HUES6 (cell line): ENCODE results near the gene MRPL2.

Experiments
- H3K27ac ChIP-seq: 2 replicates; pipeline ENCODE4 v1.7.0; 2013; ENCODE audit warnings: low read depth, mild to moderate bottlenecking, low read length, inconsistent platforms
- H3K27me3 ChIP-seq: 2 replicates; pipeline ENCODE4 v1.6.1; 2013; ENCODE audit warnings: low read length; ENCODE audit not compliant: control insufficient read depth, insufficient read depth
- H3K36me3 ChIP-seq: 2 replicates; pipeline ENCODE4 v1.6.1; 2013; ENCODE audit warnings: low read length; ENCODE audit not compliant: control insufficient read depth, insufficient read depth
- H3K4me1 ChIP-seq: 2 replicates; pipeline ENCODE4 v1.6.1; 2013; ENCODE audit warnings: low read length; ENCODE audit not compliant: control insufficient read depth, insufficient read depth
- H3K4me3 ChIP-seq: 2 replicates; pipeline ENCODE4 v1.5.1; 2013; ENCODE audit warnings: low read depth, low read length
- H3K9ac ChIP-seq: one replicate; pipeline ENCODE4 v1.6.1; 2013; ENCODE audit warnings: mild to moderate bottlenecking, low read length
- H3K9me3 ChIP-seq: 2 replicates; pipeline ENCODE4 v1.6.1; 2013; ENCODE audit warnings: low read depth, low read length; ENCODE audit not compliant: control insufficient read depth, insufficient read depth

Gene MRPL2

GRCh38 chr6:43016176-43016942 is 42.9 kb downstream of the MRPL2 start:
- Histone ChIP-seq H3K36me3 (peaks cover 41% of the 10 kb centered on the region), H3K9ac (no peak overlapping the region)

GRCh38 chr6:43014434-43014909 is 44.8 kb downstream of the MRPL2 start:
- no peaks in the 10 kb centered on the region for H3K9me3 ChIP-seq
- peak overlapping the region; percentile 93 for H3K4me3 ChIP-seq
- peak overlapping the region; percentile 84 for H3K9ac ChIP-seq
- H3K4me1 ChIP-seq, result peaks cover 8% of the 10 kb centered on the region
- peaks cover 52% of the 10 kb centered on the region for H3K36me3 ChIP-seq
- no peak overlapping the region; the same call in 1 of the 2 replicates for H3K27ac ChIP-seq
- H3K27me3 ChIP-seq, result no peaks in the 10 kb centered on the region

More at GRCh38 chr6:43016176-43016942, 42.9 kb downstream of the MRPL2 start:
- Histone ChIP-seq H3K9me3 (no peaks in the 10 kb centered on the region), H3K4me1 (peaks cover 13% of the 10 kb centered on the region), H3K27ac (no peak overlapping the region), H3K27me3 (no peaks in the 10 kb centered on the region), H3K4me3 (no peak overlapping the region)

DNA sequence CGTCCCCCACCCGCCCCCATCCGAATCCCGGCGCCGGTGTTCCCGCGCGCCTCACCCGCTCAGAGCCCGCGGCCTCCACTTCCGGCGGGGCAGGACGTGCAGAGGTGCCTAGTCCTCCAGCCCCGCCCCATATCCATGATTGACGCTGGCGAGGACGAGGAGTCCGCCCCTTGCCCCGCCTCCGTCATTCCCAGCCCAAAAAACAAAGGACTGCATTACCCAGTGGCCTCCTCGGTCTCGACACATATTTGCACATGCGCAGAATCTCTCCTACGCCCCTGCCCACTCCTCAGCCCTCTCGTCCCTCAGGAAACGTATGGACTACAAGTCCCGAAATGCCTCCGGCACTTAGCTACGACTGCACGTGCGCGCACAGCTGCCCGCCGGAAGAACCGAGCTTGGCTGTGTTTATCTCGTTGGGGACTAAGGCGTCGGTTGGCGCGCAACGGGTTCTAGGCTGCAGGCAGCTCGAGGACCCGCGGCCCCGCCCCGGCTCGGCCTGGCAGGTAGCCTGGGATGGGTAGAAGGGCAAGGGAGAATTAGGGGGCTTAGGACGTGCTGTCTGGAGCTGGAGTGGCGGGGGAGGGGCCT is 45.3 kb downstream of the MRPL2 start, which contains the start of the genes KLHDC3 and MEA1:
Gene KLHDC3 (plus strand): TSS at position 407 of the 591 bp plus-strand sequence. CDS start 2,944 bp downstream, outside the sequence.
Gene MEA1 (minus strand): TSS at position 104 of the 591 bp plus-strand sequence. CDS start 133 bp downstream, outside the sequence.
- peaks cover 52% of the 10 kb centered on the region for H3K36me3 ChIP-seq

GRCh38 chr6:43013097-43013842 is 46.0 kb downstream of the MRPL2 start:
- peak overlapping the region; percentile 41 for H3K9ac ChIP-seq
- H3K9me3 ChIP-seq, result no peaks in the 10 kb centered on the region
- H3K4me3 ChIP-seq, result peak overlapping the region; percentile 62
- peaks cover 54% of the 10 kb centered on the region for H3K36me3 ChIP-seq
- H3K4me1 ChIP-seq, result peaks cover 8% of the 10 kb centered on the region
- no peak overlapping the region for H3K27ac ChIP-seq
- H3K27me3 ChIP-seq, result no peaks in the 10 kb centered on the region

More for the DNA sequence above, 45.3 kb downstream of the MRPL2 start, which contains the start of the genes KLHDC3 and MEA1:
- no peaks in the 10 kb centered on the region for H3K9me3 ChIP-seq
- H3K4me3 ChIP-seq, result peak within 1 kb of the TSS; percentile 93
- peaks cover 8% of the 10 kb centered on the region for H3K4me1 ChIP-seq
- H3K9ac ChIP-seq, result peak within 1 kb of the TSS; percentile 84
- no peaks in the 10 kb centered on the region for H3K27me3 ChIP-seq
- no peak within 1 kb of the TSS; the same call in 1 of the 2 replicates for H3K27ac ChIP-seq

- Histone ChIP-seq H3K27me3 (no peaks in the 10 kb centered on the region), H3K4me1 (peaks cover 8% of the 10 kb centered on the region), H3K27ac (no peak overlapping the region), H3K9me3 (no peaks in the 10 kb centered on the region), H3K36me3 (peaks cover 58% of the 10 kb centered on the region), H3K4me3 (peak overlapping the region; percentile 62), H3K9ac (peak overlapping the region; percentile 12)
These were observed 46.9 kb downstream of the MRPL2 start for GRCh38 chr6:43012364-43012763.

DNA sequence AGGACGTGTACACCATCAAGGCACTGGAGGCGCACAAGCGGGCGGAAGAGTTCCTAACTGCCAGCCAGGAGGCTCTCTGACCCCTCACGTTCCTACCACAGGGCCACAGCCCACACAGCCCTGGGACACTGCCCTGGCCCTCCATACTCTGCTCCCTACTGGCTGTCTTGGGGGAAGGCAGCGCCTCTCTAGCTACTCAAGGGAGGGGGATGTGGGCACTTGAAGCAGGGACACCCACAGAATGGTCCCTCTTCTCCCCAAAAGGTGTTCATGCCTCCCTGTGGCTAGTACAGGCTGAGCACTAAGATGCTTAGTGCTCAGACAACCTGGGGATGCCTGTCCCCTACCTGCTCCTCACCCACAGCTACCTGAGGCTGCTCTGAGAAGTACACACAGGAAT is 48.0 kb downstream of the MRPL2 start:
- peaks cover 8% of the 10 kb centered on the region for H3K4me1 ChIP-seq
- no peak overlapping the region for H3K4me3 ChIP-seq
- H3K27me3 ChIP-seq, result no peaks in the 10 kb centered on the region
- no peak overlapping the region for H3K27ac ChIP-seq
- peaks cover 63% of the 10 kb centered on the region for H3K36me3 ChIP-seq
- H3K9ac ChIP-seq, result no peak overlapping the region
- no peaks in the 10 kb centered on the region for H3K9me3 ChIP-seq

GRCh38 chr6:43009124-43009523 is 50.1 kb downstream of the MRPL2 start:
- Histone ChIP-seq H3K4me3 (no peak overlapping the region), H3K36me3 (peaks cover 67% of the 10 kb centered on the region), H3K9me3 (no peaks in the 10 kb centered on the region), H3K4me1 (peaks cover 8% of the 10 kb centered on the region), H3K27ac (no peak overlapping the region), H3K9ac (no peak overlapping the region), H3K27me3 (no peaks in the 10 kb centered on the region)

- Histone ChIP-seq H3K9ac (no peak overlapping the region), H3K36me3 (peaks cover 61% of the 10 kb centered on the region), H3K9me3 (no peaks in the 10 kb centered on the region), H3K27me3 (no peaks in the 10 kb centered on the region), H3K27ac (no peak overlapping the region), H3K4me1 (no peaks in the 10 kb centered on the region), H3K4me3 (no peak overlapping the region)
These were observed 52.1 kb downstream of the MRPL2 start for GRCh38 chr6:43007126-43007525.

DNA sequence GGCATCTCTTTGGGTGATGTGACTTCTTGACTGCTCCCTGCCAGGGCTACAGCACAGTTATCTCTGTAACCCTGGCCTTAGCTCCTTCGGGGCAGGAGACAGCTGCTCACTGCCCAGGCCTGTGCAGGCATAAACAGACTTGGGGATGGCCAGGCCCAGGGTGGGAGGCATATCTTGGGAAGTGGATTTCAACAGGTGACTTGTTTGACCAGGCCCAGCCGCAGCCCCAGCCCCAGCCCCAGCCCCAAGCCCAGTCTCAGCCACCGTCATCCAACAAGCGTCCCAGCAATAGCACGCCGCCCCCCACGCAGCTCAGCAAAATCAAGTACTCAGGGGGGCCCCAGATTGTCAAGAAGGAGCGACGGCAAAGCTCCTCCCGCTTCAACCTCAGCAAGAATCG is 53.0 kb downstream of the MRPL2 start:
- no peaks in the 10 kb centered on the region for H3K9me3 ChIP-seq
- H3K4me1 ChIP-seq, result no peaks in the 10 kb centered on the region
- H3K27ac ChIP-seq, result no peak overlapping the region

GRCh38 chr6:43005844-43006243 is 53.4 kb downstream of the MRPL2 start:
- H3K9me3 ChIP-seq, result no peaks in the 10 kb centered on the region
- H3K4me1 ChIP-seq, result no peaks in the 10 kb centered on the region
- H3K4me3 ChIP-seq, result no peak overlapping the region
- no peaks in the 10 kb centered on the region for H3K27me3 ChIP-seq
- no peak overlapping the region for H3K27ac ChIP-seq
- peaks cover 48% of the 10 kb centered on the region for H3K36me3 ChIP-seq
- no peak overlapping the region for H3K9ac ChIP-seq

More for the DNA sequence above, 53.0 kb downstream of the MRPL2 start:
- Histone ChIP-seq H3K36me3 (peaks cover 53% of the 10 kb centered on the region), H3K9ac (no peak overlapping the region), H3K4me3 (no peak overlapping the region), H3K27me3 (no peaks in the 10 kb centered on the region)
